MM.1S (cell line): ENCODE data around the gene EMID1.

Source experiments
- CTCF ChIP-seq: fragments of 300-600 bp; sonication (generic); IDR thresholded peaks from 2 replicates; pipeline ENCODE4 v1.5.1; 2016; ENCODE audit warnings: antibody characterized with exemption, low read length, mixed read lengths
- EZH2 ChIP-seq: fragments of 300-600 bp; sonication (generic); optimal IDR thresholded peaks from 2 replicates; pipeline ENCODE3; 2017; ENCODE audit warnings: low read depth, mild to moderate bottlenecking, antibody characterized with exemption, low read length, mixed read lengths

GRCh38 chr22:29158546-29158945 is 47.1 kb upstream of the EMID1 start:
- TF ChIP-seq CTCF (no peak), EZH2 (no peak)
